Activated effector memory CD4-positive, alpha-beta T cell treated with anti-CD3 and anti-CD28 coated beads, Interleukin-2, amount 50 U/mL, for 16 hours (primary cell): ENCODE measurements around the gene PIM2.
"Not testable (repeated sequence)": the region's sequence is repeated elsewhere in the genome, so short reads cannot be mapped to it uniquely, and the experiment has no call there.

ENCODE experiments used
- DNase-seq: peaks from one replicate; pipeline ENCODE4 v3.0.0-alpha.2; 2020

Gene PIM2

DNA sequence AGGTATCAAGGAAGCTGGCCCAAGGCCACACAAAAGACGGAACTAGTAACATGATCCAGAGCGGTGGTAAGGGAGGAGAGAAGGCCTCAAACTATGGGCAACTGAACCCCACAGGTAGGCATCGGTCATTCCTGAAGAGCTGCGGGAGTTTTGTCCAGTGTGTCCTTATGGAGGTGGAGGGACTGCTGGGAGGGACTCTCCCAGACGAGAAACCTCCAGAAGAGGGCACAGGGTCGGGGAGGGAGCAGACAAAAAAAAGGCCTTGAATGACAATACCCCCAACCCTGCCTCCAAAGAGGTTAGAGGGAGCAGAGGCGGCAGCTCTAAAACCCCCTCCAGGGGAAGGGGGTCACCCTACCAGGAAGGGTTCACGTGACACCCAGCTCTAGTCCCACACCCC is 14.6 kb downstream of the PIM2 start:
- DNase-seq = no peak

DNA sequence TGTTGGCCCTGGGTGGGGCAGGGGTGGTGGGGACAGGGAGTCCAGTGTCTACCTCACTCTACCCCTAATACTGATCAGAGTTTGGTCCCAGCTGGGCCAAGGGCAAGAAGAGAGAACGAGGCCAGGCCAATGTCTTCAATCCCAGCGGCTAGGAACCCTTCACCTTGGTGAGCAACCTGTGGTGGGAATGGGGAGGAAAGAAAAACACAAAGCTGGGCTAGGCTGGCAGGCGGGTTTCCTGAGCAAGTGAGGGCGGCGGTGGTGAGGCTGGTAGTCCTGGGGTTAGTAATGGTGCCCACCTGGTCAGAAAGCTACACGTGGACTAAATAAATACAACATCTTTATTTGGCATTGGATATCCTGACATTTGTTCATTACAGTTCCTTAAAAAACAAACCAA is 15.5 kb downstream of the PIM2 start:
- no peak for DNase-seq

DNA sequence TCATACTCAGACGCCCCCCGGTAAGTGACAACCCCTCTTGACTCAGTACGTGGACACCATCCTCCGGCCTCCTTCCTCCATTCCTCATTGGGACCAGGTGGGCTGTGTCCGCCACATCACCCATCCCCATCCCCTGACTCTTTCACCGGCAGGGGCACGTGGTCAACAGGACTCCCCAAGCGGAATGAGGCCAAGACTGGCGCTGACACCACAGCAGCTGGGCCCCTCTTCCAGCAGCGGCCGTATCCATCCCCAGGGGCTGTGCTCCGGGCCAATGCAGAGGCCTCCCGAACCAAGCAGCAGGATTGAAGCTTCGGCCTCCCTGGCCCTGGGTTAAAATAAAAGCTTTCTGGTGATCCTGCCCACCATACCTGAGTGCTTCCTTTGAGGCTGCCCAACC is 16.0 kb downstream of the PIM2 start:
- no peak for DNase-seq

DNA sequence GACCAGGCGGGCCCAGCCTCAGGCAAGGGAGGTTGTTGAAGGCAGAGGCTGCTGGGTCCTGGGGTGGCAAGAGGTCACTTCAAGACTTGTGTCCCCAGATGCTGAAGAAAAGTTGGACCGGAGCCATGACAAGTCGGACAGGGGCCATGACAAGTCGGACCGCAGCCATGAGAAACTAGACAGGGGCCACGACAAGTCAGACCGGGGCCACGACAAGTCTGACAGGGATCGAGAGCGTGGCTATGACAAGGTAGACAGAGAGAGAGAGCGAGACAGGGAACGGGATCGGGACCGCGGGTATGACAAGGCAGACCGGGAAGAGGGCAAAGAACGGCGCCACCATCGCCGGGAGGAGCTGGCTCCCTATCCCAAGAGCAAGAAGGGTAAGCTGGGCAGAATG is 16.7 kb downstream of the PIM2 start:
- DNase-seq = no peak

DNA sequence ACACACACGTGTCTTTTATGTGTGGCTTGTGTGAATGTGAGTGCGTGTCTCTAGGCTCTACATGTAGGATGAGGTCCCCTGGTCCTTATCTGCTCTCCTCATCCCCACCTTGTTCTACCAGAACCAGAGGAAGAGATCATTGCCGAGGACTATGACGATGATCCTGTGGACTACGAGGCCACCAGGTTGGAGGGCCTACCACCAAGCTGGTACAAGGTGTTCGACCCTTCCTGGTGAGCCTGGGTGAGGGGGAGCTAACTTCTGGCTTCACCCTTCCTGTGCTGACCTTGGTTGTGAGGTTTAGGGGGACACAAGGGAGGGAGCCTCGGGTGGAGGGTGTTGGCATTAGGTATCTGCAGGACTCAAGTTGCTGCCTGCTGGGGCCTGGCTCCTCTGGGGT is 17.8 kb downstream of the PIM2 start:
- DNase-seq = no peak

DNA sequence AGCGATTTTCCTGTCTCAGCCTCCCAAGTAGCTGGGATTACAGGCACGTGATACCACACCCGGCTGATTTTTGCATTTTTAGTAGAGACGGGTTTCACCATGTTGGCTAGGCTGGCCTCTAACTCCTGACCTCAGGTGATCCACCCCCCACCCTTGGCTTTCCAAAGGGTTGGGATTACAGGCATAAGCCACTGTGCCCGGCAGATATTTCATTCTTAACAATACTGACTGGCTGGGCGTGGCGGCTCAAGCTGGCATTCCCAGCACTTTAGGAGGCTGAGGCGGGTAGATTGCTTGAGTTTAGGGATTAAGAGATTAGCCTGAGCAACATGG is 19.8 kb downstream of the PIM2 start:
- no peak for DNase-seq

DNA sequence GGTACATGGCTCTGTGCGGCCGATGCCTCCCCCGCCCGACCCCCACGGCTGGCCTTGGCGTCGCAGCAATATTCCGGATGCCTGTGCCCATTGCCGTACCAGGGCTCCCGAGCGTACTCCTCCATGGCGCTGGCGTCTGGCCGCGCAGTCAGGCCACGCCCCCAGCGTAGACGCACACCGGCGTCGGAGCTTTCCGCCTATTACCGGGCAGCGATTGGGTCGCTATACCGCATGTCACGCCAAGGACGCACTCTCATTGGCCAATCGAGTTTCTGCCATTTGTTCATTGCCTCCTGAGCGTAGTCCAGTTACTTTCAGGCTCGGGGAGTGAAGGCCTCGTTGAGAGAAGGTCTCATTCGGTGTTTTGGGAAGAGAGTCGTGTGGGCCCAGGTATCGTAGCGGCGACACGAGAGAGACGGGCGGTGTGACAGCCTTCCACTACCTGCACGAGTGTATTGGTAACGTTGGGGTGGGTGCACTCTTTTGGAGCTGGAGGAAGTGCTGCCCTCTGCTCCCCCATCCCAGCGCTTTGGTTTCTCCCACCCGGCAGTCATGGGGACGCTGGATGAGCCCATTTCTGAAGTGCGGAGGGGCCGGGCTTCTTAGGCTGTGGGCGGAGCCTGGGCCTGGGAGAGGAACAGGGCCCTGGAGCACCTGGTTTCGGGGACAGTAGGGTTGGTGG is 21.1 kb downstream of the PIM2 start, which contains the start of the genes PQBP1 and TIMM17B:
TSS of gene PQBP1 (plus strand) at position 306 of the 682 bp plus-strand sequence. CDS start 580 bp downstream, outside the sequence.
TSS of gene TIMM17B (minus strand) at position 144 of the 682 bp plus-strand sequence. CDS start at position 125, 19 bp downstream.
- DNase-seq = peak; percentile 95

DNA sequence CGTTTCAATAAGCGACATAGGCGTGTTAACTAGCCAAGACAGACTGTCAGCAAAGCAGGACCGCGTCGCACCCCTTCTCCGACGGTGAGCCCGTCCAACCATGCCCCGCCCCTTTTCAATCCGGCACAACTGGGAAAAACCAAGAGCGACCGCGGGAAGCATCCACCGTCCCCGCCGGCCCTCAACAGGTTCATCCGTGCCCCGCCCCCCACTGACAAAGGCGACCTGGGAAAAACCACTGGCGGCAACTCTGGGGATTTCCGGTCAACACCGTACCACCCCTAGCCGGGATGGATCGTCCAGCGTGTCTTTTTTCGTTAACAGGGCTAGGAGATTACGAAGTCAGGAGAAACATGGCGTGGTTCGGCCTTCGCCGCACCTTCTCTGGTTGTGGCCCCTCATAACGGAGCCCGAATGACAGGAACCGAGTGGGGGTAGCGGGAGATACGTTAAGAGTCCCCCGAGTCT is 21.6 kb downstream of the PIM2 start:
- DNase-seq = peak; percentile 86

DNA sequence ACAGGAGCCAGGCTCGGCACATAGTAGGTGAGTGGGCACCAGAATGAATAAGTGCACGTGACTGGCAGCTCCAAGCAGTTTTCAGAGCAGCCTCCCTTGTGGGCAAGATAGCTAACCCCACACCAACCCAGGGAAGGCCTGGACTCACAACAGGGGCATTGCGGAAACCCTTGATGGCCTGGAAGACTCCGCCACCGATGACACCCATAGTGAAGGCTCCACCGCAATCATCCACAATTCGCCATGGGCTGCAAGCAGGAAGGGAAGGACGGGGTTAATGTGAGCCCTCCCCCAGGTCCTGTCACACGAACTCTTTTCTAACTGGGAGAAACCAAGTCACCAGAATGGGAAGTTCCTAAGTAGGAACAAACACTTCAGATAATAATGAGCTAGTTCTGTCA is 22.2 kb downstream of the PIM2 start:
- DNase-seq = no peak

DNA sequence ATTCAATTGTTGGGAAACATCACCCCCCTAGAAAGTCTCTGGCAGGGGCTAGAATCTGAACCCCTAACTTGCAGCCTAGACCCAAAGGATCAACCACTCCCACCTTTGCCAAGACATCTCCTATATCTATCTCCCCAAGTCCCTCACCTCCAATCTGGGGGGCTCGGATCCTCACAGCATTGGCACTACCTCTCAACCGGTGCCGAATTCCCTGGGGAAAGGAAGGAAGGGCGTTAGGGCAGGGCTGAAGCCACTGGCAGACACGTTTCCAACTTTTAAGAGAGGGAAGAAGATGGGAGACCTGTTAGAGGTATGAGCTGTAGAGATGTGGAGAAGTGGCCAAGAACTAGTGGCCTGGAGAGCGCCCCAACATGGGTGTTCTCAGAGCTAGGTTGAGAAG is 23.9 kb downstream of the PIM2 start:
- DNase-seq = no peak

DNA sequence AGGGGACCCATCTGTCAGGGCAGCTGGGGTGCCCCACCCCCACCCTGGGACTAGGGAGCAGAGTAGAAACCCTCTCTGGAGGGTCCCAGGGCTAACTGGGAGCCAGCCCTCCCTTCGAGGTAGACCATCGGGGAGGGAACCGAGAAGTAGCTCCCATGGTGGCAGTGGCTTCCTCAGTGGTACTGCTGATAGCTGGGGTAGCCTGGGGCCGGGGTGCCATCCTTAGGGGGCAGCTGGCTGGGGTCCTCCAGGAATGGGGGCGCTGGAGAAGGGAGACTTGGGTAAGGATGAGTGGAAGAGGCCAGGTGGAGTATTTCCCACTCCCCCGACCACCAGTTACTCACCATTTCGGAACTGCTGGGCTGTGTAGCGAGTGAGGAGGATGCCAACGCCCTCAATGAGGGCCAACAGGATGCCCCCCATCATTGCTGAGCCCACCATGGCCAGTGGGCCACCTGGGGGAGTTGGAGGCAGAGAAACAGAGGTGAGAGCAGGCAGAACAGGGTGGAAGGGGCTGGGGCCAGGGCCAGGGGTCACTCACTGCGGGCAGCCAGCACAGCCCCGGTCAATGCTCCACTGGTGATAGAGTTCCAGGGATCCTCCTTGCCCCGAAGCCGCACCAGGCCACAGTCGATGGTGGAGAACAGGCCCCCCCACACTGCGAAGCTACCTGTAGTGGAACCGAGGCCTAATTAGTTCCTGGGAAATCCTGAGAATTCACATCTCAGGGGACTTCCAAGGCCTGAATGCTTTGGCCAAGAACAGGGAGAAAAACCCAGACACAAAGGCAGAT is 25.1 kb downstream of the PIM2 start:
- no peak for DNase-seq

DNA sequence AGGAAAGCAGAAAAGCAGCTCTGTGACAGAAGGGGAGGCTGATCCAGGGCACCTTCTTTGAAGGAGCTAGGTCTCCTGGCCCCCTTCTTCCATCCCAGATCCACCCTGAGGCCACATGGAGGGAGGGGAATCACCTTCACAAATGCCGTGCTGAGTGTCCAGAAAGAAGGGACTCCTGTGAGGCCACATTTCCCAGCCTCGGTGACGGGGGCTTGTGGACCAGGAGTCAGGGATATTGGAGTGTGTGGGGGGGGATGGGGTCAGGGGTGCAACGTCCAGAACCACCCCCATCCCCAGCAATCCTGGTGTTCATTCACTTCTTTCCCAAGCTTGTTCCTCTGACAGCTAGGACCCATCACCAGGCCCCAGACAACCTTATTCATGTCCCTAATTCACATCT is 25.9 kb downstream of the PIM2 start:
- no peak for DNase-seq

DNA sequence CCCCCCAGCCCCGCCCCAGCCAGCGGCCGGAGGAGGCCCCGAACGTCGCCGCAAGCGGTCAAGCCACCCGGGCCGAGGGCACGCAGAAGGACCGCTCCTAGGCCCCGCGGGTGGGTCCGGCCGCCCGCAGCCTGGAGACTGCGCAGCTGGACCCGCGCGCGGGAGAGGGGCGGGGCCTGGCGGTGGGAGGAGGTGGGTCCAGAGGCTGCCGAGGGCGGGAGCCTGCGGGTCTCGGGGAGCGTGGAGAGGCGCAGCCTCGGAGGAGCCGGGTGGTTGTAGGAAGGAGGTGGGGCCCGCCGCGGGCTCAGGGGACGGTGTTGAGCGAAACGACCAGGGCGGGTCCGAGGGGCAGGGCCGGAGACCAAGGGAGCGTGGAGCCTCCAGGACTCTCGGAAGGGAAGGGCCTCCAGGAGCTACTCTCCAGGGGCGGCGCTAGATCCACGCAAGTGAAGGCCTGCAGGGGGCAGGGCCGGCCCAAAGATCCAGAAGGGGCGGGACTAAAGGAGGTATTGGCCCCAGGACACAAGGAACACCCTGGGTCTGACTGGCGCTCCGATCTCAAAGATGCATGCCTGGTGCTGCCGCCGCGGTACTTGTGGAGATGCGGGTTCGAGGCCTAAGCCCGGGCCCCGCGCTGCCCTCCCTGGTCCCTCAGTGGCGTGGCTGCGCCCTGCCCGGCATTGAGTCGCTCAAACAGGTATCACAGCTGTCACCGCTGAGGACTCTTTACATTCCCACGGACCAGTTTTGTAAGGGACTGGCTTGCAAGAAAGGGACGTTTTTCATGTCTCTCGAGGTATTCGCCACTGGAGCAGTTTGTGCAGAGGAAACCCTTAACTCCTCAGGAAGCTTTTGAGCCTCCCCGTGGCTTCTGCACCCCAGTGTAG is 27.2 kb downstream of the PIM2 start:
- peak; percentile 91 for DNase-seq

DNA sequence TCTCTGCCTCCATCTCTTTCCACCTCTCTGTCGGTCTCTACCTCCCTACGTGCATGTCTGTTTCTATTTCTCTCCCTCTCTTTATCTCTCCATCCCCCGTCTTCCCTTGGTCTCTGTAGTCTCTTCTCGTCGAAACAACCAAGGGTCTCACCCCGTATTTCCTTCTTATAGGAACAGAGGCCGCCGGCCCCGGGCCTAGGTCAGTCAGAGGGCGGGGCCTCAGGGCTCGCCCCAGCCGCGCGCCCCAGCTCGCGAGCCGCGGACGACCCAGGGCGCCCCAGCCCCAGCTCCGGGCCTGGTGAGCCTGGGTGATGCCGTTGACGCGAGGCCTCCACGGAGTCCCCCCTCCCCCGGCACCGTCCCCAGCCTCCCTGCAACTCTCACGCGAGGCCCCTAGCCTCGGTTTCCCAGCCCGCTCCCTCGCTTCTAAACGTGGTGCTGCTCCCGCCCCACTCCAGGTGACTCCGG is 27.9 kb downstream of the PIM2 start:
- peak; percentile 70 for DNase-seq

DNA sequence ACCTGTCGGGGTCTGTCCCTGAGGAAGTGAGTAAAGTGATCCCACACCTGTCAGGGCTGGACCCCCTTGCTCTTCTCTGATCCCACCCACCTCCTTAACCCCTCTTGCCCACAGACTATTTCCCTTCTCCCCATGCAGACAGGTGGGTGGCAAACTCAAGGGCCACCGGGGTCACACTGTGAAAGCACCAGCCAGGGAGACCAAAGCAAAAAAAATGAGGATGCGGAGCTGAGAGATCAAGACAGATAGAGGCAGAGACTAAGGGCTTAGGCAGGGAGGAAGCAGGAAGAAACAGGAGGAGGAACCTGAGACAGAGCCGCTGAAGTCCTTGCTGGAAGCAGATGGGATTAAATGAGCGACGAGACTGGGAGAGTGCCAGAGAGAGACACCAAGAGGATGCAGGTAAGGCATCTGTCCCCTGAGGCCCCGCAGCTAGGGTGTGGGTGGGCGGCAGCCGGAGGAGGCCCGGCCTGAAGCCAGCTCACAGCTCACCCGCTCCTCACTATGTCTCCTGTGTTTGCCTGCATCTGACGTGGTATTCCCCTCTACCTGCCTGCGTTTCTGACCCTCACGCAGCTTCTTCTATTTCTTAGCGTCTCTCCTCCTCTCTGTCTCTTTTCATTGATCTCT is 28.4 kb downstream of the PIM2 start:
- no peak for DNase-seq

DNA sequence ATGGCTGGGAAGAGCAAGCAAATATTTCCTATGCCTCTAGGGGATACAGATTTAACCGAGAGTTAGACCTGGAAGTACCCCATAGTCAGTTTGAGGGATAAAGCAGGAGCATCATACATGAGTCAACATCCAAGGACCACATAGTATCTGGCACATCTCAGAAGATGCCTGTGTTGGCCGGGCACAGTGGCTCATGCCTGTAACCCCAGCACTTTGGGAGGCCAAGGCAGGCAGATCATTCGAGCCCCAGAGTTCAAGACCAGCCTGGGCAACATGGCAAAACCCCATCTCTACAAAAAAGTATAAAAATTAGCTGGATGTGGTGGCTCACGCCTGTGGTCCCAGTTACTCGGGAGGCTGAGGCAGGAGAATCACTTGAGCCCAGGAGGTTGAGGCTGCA is 32.2 kb downstream of the PIM2 start:
- DNase-seq = not testable (repeated sequence)

DNA sequence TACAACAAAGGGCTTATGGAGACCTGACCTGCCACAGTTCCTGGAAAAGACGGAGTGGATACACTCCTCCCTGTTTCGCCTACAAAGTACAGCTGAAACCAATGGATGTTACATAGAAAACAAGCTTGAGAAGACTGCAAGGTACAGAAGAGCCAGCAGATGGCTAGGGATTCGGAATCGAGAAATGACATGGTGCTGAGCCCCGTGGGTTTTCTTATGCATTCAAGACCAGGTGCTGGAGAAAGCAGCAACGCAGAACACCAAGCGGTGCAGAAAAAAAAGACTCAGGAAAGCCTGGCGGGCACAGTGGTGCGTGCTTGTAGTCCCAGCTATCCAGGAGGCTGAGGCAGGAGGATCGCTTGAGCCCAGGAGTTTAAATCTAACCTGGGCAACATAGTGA is 35.1 kb downstream of the PIM2 start:
- no peak for DNase-seq

DNA sequence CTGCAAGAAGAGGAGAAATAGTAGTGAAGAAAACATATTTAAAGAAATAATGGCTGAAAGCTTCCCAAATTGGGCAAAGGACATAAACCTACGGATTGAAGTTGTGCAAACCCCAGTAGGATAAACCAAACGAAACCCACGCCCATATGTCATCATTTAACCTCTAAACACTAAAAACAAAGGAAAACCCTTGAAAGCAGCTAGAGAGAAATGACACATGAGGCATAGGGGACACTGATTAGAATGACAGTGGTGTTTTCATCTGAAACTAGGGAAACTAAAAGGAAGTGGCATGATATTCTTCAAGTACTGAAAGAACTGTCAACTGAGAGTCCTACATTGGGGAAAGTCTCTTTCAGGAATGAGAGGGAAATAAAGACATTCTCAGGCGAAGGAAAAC is 41.9 kb downstream of the PIM2 start:
- DNase-seq = not testable (repeated sequence)

DNA sequence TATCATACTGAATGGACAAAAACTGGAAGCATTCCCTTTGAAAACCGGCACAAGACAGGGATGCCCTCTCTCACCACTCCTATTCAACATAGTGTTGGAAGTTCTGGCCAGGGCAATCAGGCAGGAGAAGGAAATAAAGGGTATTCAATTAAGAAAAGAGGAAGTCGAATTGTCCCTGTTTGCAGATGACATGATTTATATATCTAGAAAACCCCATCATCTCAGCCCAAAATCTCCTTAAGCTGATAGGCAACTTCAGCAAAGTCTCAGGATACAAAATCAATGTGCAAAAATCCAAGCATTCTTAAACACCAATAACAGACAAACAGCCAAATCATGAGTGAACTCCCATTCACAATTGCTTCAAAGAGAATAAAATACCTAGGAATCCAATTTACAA is 46.8 kb downstream of the PIM2 start:
- not testable (repeated sequence) for DNase-seq

DNA sequence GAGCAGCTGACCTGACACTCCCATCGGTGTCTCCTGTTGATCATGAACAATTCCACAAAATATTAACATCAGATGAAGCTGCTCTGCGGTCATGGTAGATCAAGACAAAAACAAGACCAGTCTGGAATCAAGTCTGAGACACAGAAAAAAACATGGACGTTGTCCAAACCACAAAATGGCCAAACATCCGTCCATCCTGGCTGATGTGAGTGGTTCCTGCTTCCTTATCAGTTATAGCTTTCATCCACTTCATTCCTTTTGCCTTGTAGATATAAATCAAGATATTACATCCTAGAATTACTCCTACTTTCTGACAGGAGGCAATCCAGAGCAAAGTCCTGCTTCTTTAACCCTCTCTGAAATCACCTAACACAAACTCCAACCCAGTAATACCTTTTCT is 54.6 kb downstream of the PIM2 start:
- DNase-seq = no peak
